Measurements from ENCODE around the gene EPB41L2.

EPB41L2 gene

DNA sequence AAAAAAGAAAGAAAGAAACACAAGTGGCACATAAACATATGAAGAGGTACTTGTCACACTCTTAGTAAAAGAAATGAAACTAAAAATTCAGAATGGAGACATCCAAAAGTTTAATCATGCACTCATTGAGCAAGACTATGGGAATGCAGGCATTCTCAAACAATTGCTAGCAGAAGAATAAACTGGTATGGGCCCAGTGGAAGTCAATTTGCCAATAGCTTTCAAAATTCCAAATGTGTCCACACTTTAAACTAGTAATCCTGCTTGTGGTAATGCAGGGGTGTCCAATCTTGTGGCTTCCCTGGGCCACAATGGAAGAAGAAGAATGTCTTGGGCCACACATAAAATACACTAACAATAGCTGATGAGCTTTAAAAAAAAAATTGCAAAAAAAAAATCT lies 97.4 kb downstream of the EPB41L2 start:
- H3K27ac ChIP-seq (ENCODE audit: low read depth, low read length, severe bottlenecking): no peak overlapping the region
- H3K36me3 ChIP-seq (ENCODE audit: control insufficient read depth, insufficient read depth, low read length): no peaks in the 10 kb centered on the region
- peaks cover 13% of the 10 kb centered on the region for H3K4me1 ChIP-seq (ENCODE audit: control insufficient read depth, insufficient read depth, low read length, poor library complexity, severe bottlenecking)
- no peak overlapping the region for H3K4me3 ChIP-seq (ENCODE audit: extremely low read depth, insufficient read depth, low read length, poor library complexity, severe bottlenecking)
- no peaks in the 10 kb centered on the region for H3K9me3 ChIP-seq (ENCODE audit: control insufficient read depth, low read length)

DNA sequence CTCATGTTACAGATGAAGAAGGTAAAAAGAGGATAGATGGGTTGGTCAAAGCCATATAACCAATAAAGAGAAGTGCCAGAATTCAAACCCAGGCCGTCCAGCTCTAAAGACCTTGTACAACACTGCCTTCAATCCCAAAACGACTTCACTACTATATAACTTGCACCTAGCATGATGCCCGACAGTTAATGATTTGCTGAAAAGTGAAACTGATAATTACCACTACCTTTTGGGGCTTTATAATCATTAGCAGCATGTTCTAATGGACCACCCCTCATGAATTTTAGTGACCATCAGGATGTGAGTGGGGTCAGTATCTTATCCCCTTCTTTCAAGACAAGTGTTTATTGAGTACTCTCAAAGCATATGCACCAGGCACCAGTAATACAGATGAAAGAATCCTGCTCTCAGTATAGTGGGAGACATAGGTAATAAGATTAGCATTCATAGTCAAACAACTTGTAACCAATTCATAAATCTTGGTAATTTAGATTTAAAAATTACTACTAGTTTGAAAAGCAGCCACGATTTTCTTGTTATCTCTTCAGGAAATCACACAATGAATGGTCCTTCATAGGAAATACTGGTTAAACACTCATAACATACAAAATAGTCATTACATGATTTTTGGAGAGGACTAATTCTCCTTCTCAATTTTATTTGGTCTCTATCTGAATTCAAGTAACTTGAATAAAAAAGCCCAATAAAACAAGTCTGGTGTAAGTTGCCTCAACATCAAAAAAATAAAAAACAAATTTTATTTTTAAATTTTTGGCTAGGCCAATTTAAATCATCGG lies 98.0 kb downstream of the EPB41L2 start:
- Histone ChIP-seq H3K27ac (ENCODE audit: low read depth, low read length, severe bottlenecking) (no peak overlapping the region), H3K9me3 (ENCODE audit: control insufficient read depth, low read length) (no peaks in the 10 kb centered on the region), H3K4me1 (ENCODE audit: control insufficient read depth, insufficient read depth, low read length, poor library complexity, severe bottlenecking) (peaks cover 13% of the 10 kb centered on the region), H3K36me3 (ENCODE audit: control insufficient read depth, insufficient read depth, low read length) (no peaks in the 10 kb centered on the region), H3K4me3 (ENCODE audit: extremely low read depth, insufficient read depth, low read length, poor library complexity, severe bottlenecking) (no peak overlapping the region)
- 60% methylated on average over 1 of the region's 5 CpGs; no CpG with 5 or more reads in 1 of the 2 experiments for WGBS, 2 experiments (ENCODE audit: insufficient coverage in 2 of 2)

DNA sequence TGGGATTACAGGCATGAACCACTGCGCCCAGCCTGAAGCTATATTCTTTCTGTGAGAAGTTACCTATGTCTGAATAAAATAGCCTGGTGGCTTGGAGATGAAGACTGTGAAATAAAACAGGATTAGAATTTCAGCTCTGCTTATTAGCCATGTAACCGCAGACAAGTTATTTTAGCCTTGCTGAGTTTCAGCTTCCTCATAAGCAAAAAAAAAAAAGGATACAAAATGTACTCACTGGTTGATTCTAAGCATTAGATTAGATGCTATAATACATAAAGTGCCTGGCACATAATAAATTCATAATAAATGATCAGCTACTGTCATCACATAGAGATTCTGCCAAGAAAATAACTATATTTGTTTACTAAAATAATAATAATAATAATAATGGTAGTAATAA lies 98.8 kb downstream of the EPB41L2 start:
- H3K9me3 ChIP-seq (ENCODE audit: control insufficient read depth, low read length): no peaks in the 10 kb centered on the region
- 78% methylated on average over 1 of the region's 2 CpGs; no CpG with 5 or more reads in 1 of the 2 experiments for WGBS, 2 experiments (ENCODE audit: insufficient coverage in 2 of 2)
- H3K4me1 ChIP-seq (ENCODE audit: control insufficient read depth, insufficient read depth, low read length, poor library complexity, severe bottlenecking): peaks cover 13% of the 10 kb centered on the region
- H3K4me3 ChIP-seq (ENCODE audit: extremely low read depth, insufficient read depth, low read length, poor library complexity, severe bottlenecking): no peak overlapping the region
- no peaks in the 10 kb centered on the region for H3K36me3 ChIP-seq (ENCODE audit: control insufficient read depth, insufficient read depth, low read length)
- H3K27ac ChIP-seq (ENCODE audit: low read depth, low read length, severe bottlenecking): no peak overlapping the region

DNA sequence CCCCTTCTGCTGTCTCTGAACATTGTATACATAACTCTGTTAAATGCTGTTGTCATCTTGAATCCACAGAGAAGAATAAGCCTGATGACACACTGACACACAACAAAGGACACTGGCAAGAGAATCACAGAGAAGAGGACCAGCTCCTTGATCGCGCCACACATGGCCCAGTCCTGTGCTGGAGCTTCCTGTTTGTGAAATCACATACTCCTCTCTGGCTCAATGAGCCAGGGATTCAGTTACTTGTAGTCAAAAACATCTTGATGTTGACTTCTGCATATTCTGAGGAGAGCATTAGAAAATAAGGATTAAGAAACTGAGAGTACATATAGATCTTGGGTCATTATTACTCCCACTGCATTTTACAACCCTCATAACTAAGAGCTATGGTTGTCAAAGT lies 100.1 kb downstream of the EPB41L2 start:
- 94% methylated on average over 2 of the region's 2 CpGs; no CpG with 5 or more reads in 1 of the 2 experiments for WGBS, 2 experiments (ENCODE audit: insufficient coverage in 2 of 2)
- Histone ChIP-seq H3K27ac (ENCODE audit: low read depth, low read length, severe bottlenecking) (no peak overlapping the region), H3K36me3 (ENCODE audit: control insufficient read depth, insufficient read depth, low read length) (no peaks in the 10 kb centered on the region), H3K4me1 (ENCODE audit: control insufficient read depth, insufficient read depth, low read length, poor library complexity, severe bottlenecking) (peaks cover 8% of the 10 kb centered on the region), H3K9me3 (ENCODE audit: control insufficient read depth, low read length) (no peaks in the 10 kb centered on the region), H3K4me3 (ENCODE audit: extremely low read depth, insufficient read depth, low read length, poor library complexity, severe bottlenecking) (no peak overlapping the region)

DNA sequence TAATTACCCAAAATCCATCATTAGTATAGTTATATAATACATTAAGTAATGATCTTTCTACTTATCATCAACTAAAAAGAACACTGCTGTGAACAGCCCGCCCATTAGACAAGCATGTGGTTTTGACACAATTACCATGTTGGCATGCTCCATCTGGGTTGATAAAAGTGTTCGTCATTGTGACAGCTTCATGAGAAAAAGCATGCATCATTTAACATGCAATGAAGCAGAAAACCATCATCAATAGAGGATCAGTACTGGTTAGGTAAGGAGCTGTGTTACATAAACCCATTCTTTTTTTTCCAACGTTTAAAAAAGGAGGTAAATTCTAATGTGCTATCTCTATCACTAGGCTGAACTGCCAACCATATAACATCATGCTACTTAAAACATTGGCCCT lies 101.9 kb downstream of the EPB41L2 start:
- Histone ChIP-seq H3K9me3 (ENCODE audit: control insufficient read depth, low read length) (no peaks in the 10 kb centered on the region), H3K27ac (ENCODE audit: low read depth, low read length, severe bottlenecking) (no peak overlapping the region), H3K4me3 (ENCODE audit: extremely low read depth, insufficient read depth, low read length, poor library complexity, severe bottlenecking) (no peak overlapping the region), H3K36me3 (ENCODE audit: control insufficient read depth, insufficient read depth, low read length) (peaks cover 3% of the 10 kb centered on the region), H3K4me1 (ENCODE audit: control insufficient read depth, insufficient read depth, low read length, poor library complexity, severe bottlenecking) (no peaks in the 10 kb centered on the region)
- 97 to 100% methylated on average over 2 to 3 of the region's 3 CpGs for WGBS, 2 experiments (ENCODE audit: insufficient coverage in 2 of 2)

DNA sequence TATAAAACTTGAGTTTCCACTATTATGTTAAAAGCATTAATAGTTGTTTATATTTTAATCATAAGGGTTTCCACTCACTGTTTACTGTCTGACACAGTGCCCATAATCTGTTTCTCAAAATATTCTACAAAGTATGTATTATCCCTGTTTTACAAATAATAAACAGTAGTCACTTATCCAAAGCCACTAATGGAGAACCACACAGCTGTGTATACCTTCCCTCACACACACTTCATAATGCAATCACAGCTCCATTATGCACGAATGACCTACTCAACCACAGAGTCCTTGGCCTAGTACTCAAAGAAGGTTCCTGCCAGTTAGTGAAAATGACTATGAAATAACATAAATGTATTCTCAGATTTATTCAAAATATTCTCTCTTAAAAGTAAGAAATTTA lies 103.1 kb downstream of the EPB41L2 start:
- WGBS, 2 experiments (ENCODE audit: insufficient coverage in 2 of 2): no CpG with 5 or more reads among the region's 1 CpG
- Histone ChIP-seq H3K4me1 (ENCODE audit: control insufficient read depth, insufficient read depth, low read length, poor library complexity, severe bottlenecking) (no peaks in the 10 kb centered on the region), H3K9me3 (ENCODE audit: control insufficient read depth, low read length) (no peaks in the 10 kb centered on the region), H3K27ac (ENCODE audit: low read depth, low read length, severe bottlenecking) (no peak overlapping the region), H3K36me3 (ENCODE audit: control insufficient read depth, insufficient read depth, low read length) (peaks cover 12% of the 10 kb centered on the region), H3K4me3 (ENCODE audit: extremely low read depth, insufficient read depth, low read length, poor library complexity, severe bottlenecking) (no peak overlapping the region)

DNA sequence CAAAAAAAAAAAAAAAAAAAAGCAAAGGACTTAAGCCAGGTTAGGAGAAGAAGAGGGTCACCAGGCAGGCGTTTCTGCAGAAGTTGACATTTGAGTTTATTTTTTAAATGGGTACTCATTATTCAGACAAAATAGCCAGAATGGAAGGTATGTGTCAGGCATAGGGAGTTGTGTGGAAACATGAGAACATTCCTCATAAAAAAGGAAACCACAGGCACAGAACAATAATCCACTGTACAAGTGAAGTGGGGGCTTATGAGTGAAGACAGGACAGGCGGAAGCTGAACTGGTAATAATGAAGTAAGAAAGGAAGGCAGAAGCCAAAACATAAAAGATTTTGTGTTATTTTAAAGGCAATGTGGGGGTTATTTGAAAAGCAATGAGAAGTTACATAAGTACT lies 104.6 kb downstream of the EPB41L2 start:
- WGBS, 2 experiments (ENCODE audit: insufficient coverage in 2 of 2): 93% methylated on average over 1 of the region's 2 CpGs; no CpG with 5 or more reads in 1 of the 2 experiments
- Histone ChIP-seq H3K36me3 (ENCODE audit: control insufficient read depth, insufficient read depth, low read length) (peaks cover 21% of the 10 kb centered on the region), H3K27ac (ENCODE audit: low read depth, low read length, severe bottlenecking) (no peak overlapping the region), H3K4me3 (ENCODE audit: extremely low read depth, insufficient read depth, low read length, poor library complexity, severe bottlenecking) (no peak overlapping the region), H3K9me3 (ENCODE audit: control insufficient read depth, low read length) (no peaks in the 10 kb centered on the region), H3K4me1 (ENCODE audit: control insufficient read depth, insufficient read depth, low read length, poor library complexity, severe bottlenecking) (no peaks in the 10 kb centered on the region)

DNA sequence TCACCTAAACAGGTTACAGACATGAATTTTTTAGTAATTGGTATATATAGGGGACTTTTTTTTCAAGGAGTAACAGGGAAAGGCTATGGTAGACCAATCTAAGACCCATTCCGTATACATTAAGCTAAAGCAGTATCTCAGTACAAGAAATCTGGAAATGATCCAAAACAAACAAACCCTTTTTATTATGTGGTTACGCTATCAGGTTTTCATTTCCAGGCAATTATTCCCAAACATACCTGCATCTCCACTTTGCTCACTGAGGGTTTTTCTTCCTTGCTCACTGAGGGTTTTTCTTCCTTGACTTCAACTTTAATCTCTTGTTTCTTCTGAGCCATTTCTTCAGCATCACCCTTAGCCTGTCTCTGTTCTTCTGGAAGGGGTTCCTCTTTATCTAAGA lies 107.3 kb downstream of the EPB41L2 start:
- Histone ChIP-seq H3K9me3 (ENCODE audit: control insufficient read depth, low read length) (no peaks in the 10 kb centered on the region), H3K4me3 (ENCODE audit: extremely low read depth, insufficient read depth, low read length, poor library complexity, severe bottlenecking) (no peak overlapping the region), H3K27ac (ENCODE audit: low read depth, low read length, severe bottlenecking) (no peak overlapping the region), H3K36me3 (ENCODE audit: control insufficient read depth, insufficient read depth, low read length) (peaks cover 33% of the 10 kb centered on the region), H3K4me1 (ENCODE audit: control insufficient read depth, insufficient read depth, low read length, poor library complexity, severe bottlenecking) (no peaks in the 10 kb centered on the region)
- WGBS, 2 experiments (ENCODE audit: insufficient coverage in 2 of 2): 95 to 100% methylated on average over 1 to 2 of the region's 2 CpGs

DNA sequence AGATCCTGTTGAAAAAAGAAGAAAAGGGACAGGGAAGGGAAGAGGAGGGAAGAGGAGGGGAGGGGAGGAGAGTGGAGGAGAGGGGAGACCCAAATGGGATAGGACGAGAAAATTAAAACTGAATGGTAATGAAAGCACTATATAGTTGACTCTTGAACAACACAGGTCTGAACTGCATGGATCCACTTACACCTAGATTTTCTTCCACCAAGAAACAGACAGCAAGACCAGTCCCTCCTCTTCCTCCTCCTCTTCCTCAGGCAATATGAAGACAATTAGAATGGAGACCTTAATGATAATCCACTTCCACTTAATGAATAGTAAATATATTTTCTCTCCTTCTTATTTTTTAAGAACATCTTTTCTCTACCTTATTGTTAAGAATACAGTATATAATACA lies 113.5 kb downstream of the EPB41L2 start:
- 100% methylated on average over 1 of the region's 1 CpG; no CpG with 5 or more reads in 1 of the 2 experiments for WGBS, 2 experiments (ENCODE audit: insufficient coverage in 2 of 2)
- H3K4me3 ChIP-seq (ENCODE audit: extremely low read depth, insufficient read depth, low read length, poor library complexity, severe bottlenecking): no peak overlapping the region
- H3K4me1 ChIP-seq (ENCODE audit: control insufficient read depth, insufficient read depth, low read length, poor library complexity, severe bottlenecking): peaks cover 12% of the 10 kb centered on the region
- no peaks in the 10 kb centered on the region for H3K9me3 ChIP-seq (ENCODE audit: control insufficient read depth, low read length)
- no peak overlapping the region for H3K27ac ChIP-seq (ENCODE audit: low read depth, low read length, severe bottlenecking)
- H3K36me3 ChIP-seq (ENCODE audit: control insufficient read depth, insufficient read depth, low read length): peaks cover 17% of the 10 kb centered on the region

DNA sequence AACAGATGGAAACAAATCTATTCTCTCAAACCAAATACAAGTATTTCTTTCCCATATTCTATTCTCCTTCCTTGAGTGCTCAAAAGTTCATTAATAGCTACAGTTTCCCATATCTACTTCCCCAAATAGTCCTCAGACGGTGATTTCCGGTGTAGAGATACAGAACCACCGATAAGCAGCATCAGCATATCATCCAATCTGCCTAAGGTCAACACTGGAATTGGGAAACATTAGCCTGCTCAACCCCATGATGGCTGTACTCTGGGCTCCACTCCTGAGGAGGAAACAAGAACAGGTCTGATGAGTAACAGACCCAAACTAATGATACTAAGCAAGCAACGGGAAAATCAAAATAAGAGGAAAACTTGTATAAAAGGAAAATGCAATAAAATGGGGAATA lies 115.6 kb downstream of the EPB41L2 start:
- Histone ChIP-seq H3K4me1 (ENCODE audit: control insufficient read depth, insufficient read depth, low read length, poor library complexity, severe bottlenecking) (peaks cover 16% of the 10 kb centered on the region), H3K9me3 (ENCODE audit: control insufficient read depth, low read length) (no peaks in the 10 kb centered on the region)
- WGBS, 2 experiments (ENCODE audit: insufficient coverage in 2 of 2): 89 to 100% methylated on average over 2 to 3 of the region's 4 CpGs

DNA sequence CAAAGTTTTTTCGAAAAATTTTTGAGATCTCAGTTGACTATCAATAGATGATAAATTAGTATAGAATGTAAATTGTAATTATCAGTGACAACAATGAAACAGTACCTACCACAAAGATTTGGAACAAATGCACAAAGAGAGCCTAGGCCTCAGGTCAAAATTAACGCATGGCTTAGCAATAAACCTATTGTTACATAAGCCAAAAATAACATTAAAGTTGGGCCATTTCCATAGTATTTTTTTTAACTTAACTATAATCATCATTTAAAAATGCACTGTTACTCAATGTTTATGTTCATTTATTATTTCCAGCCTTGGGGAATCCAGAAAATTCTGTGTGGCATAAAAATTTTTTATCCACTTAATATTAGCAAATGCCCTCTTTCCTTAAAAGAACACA lies 117.0 kb downstream of the EPB41L2 start:
- WGBS, 2 experiments (ENCODE audit: insufficient coverage in 2 of 2): no CpG with 5 or more reads among the region's 2 CpGs
- Histone ChIP-seq H3K4me1 (ENCODE audit: control insufficient read depth, insufficient read depth, low read length, poor library complexity, severe bottlenecking) (peaks cover 16% of the 10 kb centered on the region), H3K9me3 (ENCODE audit: control insufficient read depth, low read length) (no peaks in the 10 kb centered on the region), H3K4me3 (ENCODE audit: extremely low read depth, insufficient read depth, low read length, poor library complexity, severe bottlenecking) (no peak overlapping the region), H3K36me3 (ENCODE audit: control insufficient read depth, insufficient read depth, low read length) (no peaks in the 10 kb centered on the region), H3K27ac (ENCODE audit: low read depth, low read length, severe bottlenecking) (no peak overlapping the region)

More for the DNA sequence above, 115.6 kb downstream of the EPB41L2 start:
- Histone ChIP-seq H3K4me3 (ENCODE audit: extremely low read depth, insufficient read depth, low read length, poor library complexity, severe bottlenecking) (no peak overlapping the region), H3K36me3 (ENCODE audit: control insufficient read depth, insufficient read depth, low read length) (peaks cover 8% of the 10 kb centered on the region), H3K27ac (ENCODE audit: low read depth, low read length, severe bottlenecking) (no peak overlapping the region)
